A673 (cell line): ENCODE results near the gene HOXD1.

Experiments
- EZH2 ChIP-seq: fragments of 200-600 bp; sonication (generic); IDR thresholded peaks from 2 replicates; pipeline ENCODE4 v1.6.1; 2017; ENCODE audit warnings: borderline replicate concordance, low read depth, mild to moderate bottlenecking, mixed read lengths, antibody characterized with exemption, low read length; ENCODE audit not compliant: poor library complexity, severe bottlenecking
- TF ChIP-seq, protein P1 (sequence below): fragments of 300-800, 200-600 bp; sonication (generic); conservative IDR thresholded peaks from 2 replicates; pipeline ENCODE4 v1.5.1; 2017; ENCODE audit warnings: low read depth, mild to moderate bottlenecking, antibody characterized with exemption, low read length, moderate library complexity, mixed read lengths

DNA sequence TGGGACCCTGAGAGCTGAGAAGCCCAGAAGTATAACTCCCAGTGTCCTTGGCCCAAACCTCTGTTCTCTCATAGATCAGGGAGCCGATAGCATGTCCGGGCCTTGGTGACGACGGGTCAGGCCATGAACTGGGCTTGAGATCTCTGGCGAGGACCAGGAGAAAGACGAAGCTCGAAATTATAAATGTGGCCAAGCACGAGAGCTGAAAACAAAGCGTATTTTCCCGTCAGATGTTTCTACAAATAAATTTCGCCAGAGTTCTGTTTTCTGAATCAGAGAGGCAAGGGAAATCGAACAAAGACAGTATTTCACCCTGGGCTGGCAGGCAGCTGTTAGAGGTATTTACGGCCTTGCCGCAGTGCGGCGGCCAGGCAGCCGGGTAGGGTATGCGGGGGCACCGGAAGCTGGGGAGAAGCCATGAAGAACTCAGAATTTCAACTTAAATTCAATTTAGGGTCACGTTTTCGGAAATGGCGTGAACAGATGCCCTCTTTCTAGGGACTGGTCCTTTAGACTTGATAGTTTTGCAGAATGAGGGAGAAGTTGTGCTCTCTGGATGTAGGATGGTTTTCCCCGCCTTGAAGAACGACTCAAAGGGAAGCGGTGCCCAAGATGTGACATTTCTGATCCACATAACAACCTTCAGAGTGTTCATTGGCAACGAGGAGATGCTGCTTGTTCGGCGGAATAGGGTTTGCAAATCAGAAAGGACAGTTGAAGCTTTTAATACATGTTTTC is 49.4 kb upstream of the HOXD1 start:
- TF ChIP-seq, protein P1, sequence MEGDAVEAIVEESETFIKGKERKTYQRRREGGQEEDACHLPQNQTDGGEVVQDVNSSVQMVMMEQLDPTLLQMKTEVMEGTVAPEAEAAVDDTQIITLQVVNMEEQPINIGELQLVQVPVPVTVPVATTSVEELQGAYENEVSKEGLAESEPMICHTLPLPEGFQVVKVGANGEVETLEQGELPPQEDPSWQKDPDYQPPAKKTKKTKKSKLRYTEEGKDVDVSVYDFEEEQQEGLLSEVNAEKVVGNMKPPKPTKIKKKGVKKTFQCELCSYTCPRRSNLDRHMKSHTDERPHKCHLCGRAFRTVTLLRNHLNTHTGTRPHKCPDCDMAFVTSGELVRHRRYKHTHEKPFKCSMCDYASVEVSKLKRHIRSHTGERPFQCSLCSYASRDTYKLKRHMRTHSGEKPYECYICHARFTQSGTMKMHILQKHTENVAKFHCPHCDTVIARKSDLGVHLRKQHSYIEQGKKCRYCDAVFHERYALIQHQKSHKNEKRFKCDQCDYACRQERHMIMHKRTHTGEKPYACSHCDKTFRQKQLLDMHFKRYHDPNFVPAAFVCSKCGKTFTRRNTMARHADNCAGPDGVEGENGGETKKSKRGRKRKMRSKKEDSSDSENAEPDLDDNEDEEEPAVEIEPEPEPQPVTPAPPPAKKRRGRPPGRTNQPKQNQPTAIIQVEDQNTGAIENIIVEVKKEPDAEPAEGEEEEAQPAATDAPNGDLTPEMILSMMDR: no peak
- TF ChIP-seq EZH2: no peak
